DOHH2 (cell line): ENCODE data around the gene FILIP1.

ENCODE experiments used
- EZH2phosphoT487 ChIP-seq: fragments of 200-600 bp; sonication (generic); IDR thresholded peaks from 2 replicates; pipeline ENCODE4 v1.6.1; 2017; ENCODE audit warnings: borderline replicate concordance, mild to moderate bottlenecking, antibody characterized with exemption, low read length, moderate library complexity, mixed read lengths
- TF ChIP-seq, protein P1 (sequence below): fragments of 200-600 bp; sonication (generic); IDR thresholded peaks from one replicate; pipeline ENCODE4 v1.5.1; 2014; ENCODE audit warnings: antibody characterized with exemption, mild to moderate bottlenecking, low read depth, low read length; ENCODE audit not compliant: poor library complexity, severe bottlenecking

- TF ChIP-seq, protein P1, sequence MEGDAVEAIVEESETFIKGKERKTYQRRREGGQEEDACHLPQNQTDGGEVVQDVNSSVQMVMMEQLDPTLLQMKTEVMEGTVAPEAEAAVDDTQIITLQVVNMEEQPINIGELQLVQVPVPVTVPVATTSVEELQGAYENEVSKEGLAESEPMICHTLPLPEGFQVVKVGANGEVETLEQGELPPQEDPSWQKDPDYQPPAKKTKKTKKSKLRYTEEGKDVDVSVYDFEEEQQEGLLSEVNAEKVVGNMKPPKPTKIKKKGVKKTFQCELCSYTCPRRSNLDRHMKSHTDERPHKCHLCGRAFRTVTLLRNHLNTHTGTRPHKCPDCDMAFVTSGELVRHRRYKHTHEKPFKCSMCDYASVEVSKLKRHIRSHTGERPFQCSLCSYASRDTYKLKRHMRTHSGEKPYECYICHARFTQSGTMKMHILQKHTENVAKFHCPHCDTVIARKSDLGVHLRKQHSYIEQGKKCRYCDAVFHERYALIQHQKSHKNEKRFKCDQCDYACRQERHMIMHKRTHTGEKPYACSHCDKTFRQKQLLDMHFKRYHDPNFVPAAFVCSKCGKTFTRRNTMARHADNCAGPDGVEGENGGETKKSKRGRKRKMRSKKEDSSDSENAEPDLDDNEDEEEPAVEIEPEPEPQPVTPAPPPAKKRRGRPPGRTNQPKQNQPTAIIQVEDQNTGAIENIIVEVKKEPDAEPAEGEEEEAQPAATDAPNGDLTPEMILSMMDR, result no peak
- no peak for TF ChIP-seq EZH2phosphoT487
Measured at GRCh38 chr6:75531174-75531573, 37.6 kb upstream of the FILIP1 start.
